ENCODE measurements around the gene HAUS1. TPM values are rescaled to one million over a fixed set of nuclear protein-coding genes. Genes with fewer than 3 reads are reported as not detected.

HAUS1 gene
- total RNA-seq, 1 donor from 2014 or later: 141 TPM

GRCh38 chr18:46171331-46171730 is 67.1 kb downstream of the HAUS1 start:
- Mint-ChIP-seq H3K36me3 (no peaks in the 10 kb centered on the region), H3K4me3 (peak overlapping the region; percentile 19)
- H3K79me2 ChIP-seq (ENCODE audit: low read depth): peaks cover 24% of the 10 kb centered on the region

DNA sequence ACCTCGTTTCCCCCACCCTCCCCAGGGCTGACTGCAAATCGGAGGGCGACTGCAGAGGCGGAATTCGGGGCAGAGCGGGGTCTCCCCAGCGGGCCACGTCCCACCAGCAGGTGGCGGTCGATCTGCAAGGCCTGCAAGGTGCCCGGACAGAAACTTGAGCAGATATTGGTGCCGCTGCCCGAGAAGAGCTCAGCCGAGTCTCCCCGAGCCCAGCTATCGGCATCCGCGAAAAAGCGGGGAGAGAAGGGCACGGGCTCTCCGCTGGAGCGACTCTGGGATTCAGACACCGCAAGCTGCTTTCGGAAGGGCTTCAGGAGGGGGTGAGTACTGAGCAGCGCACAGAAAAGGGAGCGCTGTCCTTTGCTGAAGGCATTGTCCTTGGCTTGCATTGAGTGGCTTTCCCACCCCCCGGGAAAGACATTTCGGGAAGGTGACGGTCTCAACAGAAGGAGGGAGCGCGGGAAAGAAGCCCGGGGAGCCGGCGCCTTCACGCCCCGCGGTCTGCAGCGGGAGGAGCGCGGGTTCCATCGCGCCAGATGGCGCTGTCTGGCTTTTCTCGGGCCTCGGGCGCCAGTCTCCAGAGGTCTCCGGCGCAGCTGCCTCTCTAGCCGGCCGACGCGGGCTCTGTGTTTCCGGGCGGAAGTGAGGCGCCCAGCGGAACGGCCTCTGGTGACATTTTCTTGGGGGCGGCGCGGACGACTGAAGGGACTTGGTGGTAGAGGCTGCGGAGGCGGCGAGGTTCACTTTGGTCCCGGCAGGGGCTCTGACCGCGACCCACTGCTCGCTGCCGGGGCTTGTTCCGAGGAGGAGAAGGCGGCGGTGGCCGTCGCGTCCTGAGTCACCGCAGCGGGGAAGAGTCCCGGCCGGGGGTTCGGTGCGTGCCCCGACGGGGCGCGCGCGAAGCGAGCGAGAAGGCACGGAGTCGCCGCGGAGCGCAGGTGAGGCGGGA is 69.5 kb downstream of the HAUS1 start:
- peaks cover 3% of the 10 kb centered on the region for H3K27me3 Mint-ChIP-seq (ENCODE audit: insufficient read depth, low read depth)
- peaks cover 47% of the 10 kb centered on the region for H3K79me2 ChIP-seq (ENCODE audit: low read depth)
- peaks cover 7% of the 10 kb centered on the region for H3K4me1 ChIP-seq
- H3K27ac Mint-ChIP-seq: peak overlapping the region; percentile 99
- H3K9me3 Mint-ChIP-seq: no peaks in the 10 kb centered on the region
- peaks cover 12% of the 10 kb centered on the region for H3F3A ChIP-seq (ENCODE audit: low read depth)
- peak; percentile 97 for DNase-seq (ENCODE audit: low spot score)
- no peaks in the 10 kb centered on the region for H3K9me3 ChIP-seq (ENCODE audit: low read depth)
- H3K4me1 Mint-ChIP-seq: peaks cover 19% of the 10 kb centered on the region
- peak overlapping the region; percentile 85 for H3K4me3 ChIP-seq
- H3K4me3 Mint-ChIP-seq: peak overlapping the region; percentile 97
- peak overlapping the region; percentile 95 for H2AFZ ChIP-seq (replicated peaks)
- H3K36me3 ChIP-seq: no peaks in the 10 kb centered on the region
- peak overlapping the region; percentile 75 for H3K9ac ChIP-seq
- H3K36me3 Mint-ChIP-seq: no peaks in the 10 kb centered on the region
- H3K27ac ChIP-seq: peak overlapping the region; percentile 92
- H4K20me1 ChIP-seq (ENCODE audit: low read depth): peaks cover 34% of the 10 kb centered on the region
- no peaks in the 10 kb centered on the region for H3K27me3 ChIP-seq
- TF ChIP-seq, protein P1, sequence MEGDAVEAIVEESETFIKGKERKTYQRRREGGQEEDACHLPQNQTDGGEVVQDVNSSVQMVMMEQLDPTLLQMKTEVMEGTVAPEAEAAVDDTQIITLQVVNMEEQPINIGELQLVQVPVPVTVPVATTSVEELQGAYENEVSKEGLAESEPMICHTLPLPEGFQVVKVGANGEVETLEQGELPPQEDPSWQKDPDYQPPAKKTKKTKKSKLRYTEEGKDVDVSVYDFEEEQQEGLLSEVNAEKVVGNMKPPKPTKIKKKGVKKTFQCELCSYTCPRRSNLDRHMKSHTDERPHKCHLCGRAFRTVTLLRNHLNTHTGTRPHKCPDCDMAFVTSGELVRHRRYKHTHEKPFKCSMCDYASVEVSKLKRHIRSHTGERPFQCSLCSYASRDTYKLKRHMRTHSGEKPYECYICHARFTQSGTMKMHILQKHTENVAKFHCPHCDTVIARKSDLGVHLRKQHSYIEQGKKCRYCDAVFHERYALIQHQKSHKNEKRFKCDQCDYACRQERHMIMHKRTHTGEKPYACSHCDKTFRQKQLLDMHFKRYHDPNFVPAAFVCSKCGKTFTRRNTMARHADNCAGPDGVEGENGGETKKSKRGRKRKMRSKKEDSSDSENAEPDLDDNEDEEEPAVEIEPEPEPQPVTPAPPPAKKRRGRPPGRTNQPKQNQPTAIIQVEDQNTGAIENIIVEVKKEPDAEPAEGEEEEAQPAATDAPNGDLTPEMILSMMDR (IDR thresholded peaks at IDR 0.05): peak; percentile 67
- peak; percentile 49 for TF ChIP-seq EZH2 (IDR thresholded peaks at IDR 0.05)
- TF ChIP-seq EZH2phosphoT487 (IDR thresholded peaks at IDR 0.05): no peak
- H3K4me2 ChIP-seq: peak overlapping the region; percentile 82

More at GRCh38 chr18:46171331-46171730, 67.1 kb downstream of the HAUS1 start:
- Mint-ChIP-seq H3K9me3 (no peaks in the 10 kb centered on the region), H3K27me3 (ENCODE audit: insufficient read depth, low read depth) (peaks cover 3% of the 10 kb centered on the region), H3K4me1 (peaks cover 17% of the 10 kb centered on the region), H3K27ac (no peak overlapping the region)
- H4K20me1 ChIP-seq (ENCODE audit: low read depth): peaks cover 23% of the 10 kb centered on the region
- no peak overlapping the region for H3K9ac ChIP-seq
- no peak for DNase-seq (ENCODE audit: low spot score)
- peaks cover 12% of the 10 kb centered on the region for H3F3A ChIP-seq (ENCODE audit: low read depth)
- H3K36me3 ChIP-seq: no peaks in the 10 kb centered on the region
- H2AFZ ChIP-seq (replicated peaks): no peak overlapping the region
- H3K4me1 ChIP-seq: peaks cover 7% of the 10 kb centered on the region
- H3K9me3 ChIP-seq (ENCODE audit: low read depth): no peaks in the 10 kb centered on the region
- H3K4me3 ChIP-seq: no peak overlapping the region
- no peak overlapping the region for H3K27ac ChIP-seq
- no peak overlapping the region for H3K4me2 ChIP-seq
- TF ChIP-seq, protein P1 (IDR thresholded peaks at IDR 0.05): no peak
- no peak for TF ChIP-seq EZH2phosphoT487 (IDR thresholded peaks at IDR 0.05)
- no peak for TF ChIP-seq EZH2 (IDR thresholded peaks at IDR 0.05)
- H3K27me3 ChIP-seq: no peaks in the 10 kb centered on the region

- Histone ChIP-seq H3K27ac (no peak overlapping the region), H3K27me3 (no peaks in the 10 kb centered on the region), H3K4me2 (peak overlapping the region; percentile 82), H3K4me1 (peaks cover 7% of the 10 kb centered on the region), H4K20me1 (ENCODE audit: low read depth) (peaks cover 37% of the 10 kb centered on the region), H3F3A (ENCODE audit: low read depth) (peaks cover 12% of the 10 kb centered on the region), H3K4me3 (peak overlapping the region; percentile 85), H3K9me3 (ENCODE audit: low read depth) (no peaks in the 10 kb centered on the region), H3K9ac (peak overlapping the region; percentile 75), H2AFZ (replicated peaks) (peak overlapping the region; percentile 95), H3K36me3 (no peaks in the 10 kb centered on the region), H3K79me2 (ENCODE audit: low read depth) (peaks cover 56% of the 10 kb centered on the region)
- Mint-ChIP-seq H3K27ac (no peak overlapping the region), H3K4me3 (peak overlapping the region; percentile 97), H3K4me1 (peaks cover 14% of the 10 kb centered on the region), H3K36me3 (no peaks in the 10 kb centered on the region), H3K9me3 (no peaks in the 10 kb centered on the region), H3K27me3 (ENCODE audit: insufficient read depth, low read depth) (peaks cover 3% of the 10 kb centered on the region)
- no peak for TF ChIP-seq EZH2phosphoT487 (IDR thresholded peaks at IDR 0.05)
- TF ChIP-seq, protein P1 (IDR thresholded peaks at IDR 0.05): no peak
- no peak for TF ChIP-seq EZH2 (IDR thresholded peaks at IDR 0.05)
- peak; percentile 79 for DNase-seq (ENCODE audit: low spot score)
These were observed 70.3 kb downstream of the HAUS1 start for GRCh38 chr18:46174342-46175041.
